CD8-positive, alpha-beta memory T cell (primary cell): ENCODE results near the gene ZNF446. TPM values are rescaled to one million over a fixed set of nuclear protein-coding genes. Genes with fewer than 3 reads are reported as not detected.

Experiments used
- CTCF ChIA-PET: fragments of 350-600 bp; sonication (Branson Sonifier 250); formaldehyde crosslinking; loops from one replicate; lab custom pipeline; 2021; ENCODE audit warnings: antibody characterized with exemption; lab: Charles Lee
- POLR2A ChIA-PET: fragments of 350-600 bp; sonication (Branson Sonifier 250); formaldehyde crosslinking; loops from one replicate; lab custom pipeline; 2021; ENCODE audit warnings: antibody characterized with exemption; lab: Charles Lee
- DNase-seq, 5 donors: peaks; one replicate each; pipeline versions ENCODE4 v3.0.0 to v3.0.0-alpha.2; 2020 to 2022; ENCODE audit warnings: mixed read lengths in 1 of 5
- H3K27ac ChIP-seq: one replicate; pipeline ENCODE4 v1.7.0; 2013; ENCODE audit warnings: low read depth, mild to moderate bottlenecking, low read length, moderate library complexity
- H3K27me3 ChIP-seq: 2 replicates; pipeline ENCODE4 v1.7.0; 2013; ENCODE audit warnings: low read length, mild to moderate bottlenecking; ENCODE audit not compliant: insufficient read depth, poor library complexity, severe bottlenecking
- H3K36me3 ChIP-seq: 2 replicates; pipeline ENCODE4 v1.7.0; 2013; ENCODE audit warnings: mild to moderate bottlenecking, low read length, moderate library complexity; ENCODE audit not compliant: insufficient read depth
- H3K4me1 ChIP-seq: 2 replicates; pipeline ENCODE4 v1.7.0; 2013; ENCODE audit warnings: mild to moderate bottlenecking, low read length, moderate library complexity; ENCODE audit not compliant: insufficient read depth
- H3K4me3 ChIP-seq: 2 replicates; pipeline ENCODE4 v1.7.0; 2013; ENCODE audit warnings: mild to moderate bottlenecking, low read length
- H3K9me3 ChIP-seq: 2 replicates; pipeline ENCODE4 v1.7.0; 2013; ENCODE audit warnings: mild to moderate bottlenecking, low read length
- H3K27ac Mint-ChIP-seq, 8 donors: one replicate each; pipeline ENCODE4 v1.8.0; 2020 to 2021; ENCODE audit warnings: mixed read lengths in 8 of 8, mild to moderate bottlenecking in 6 of 8, inconsistent platforms in 3 of 8, moderate library complexity in 3 of 8
- H3K27me3 Mint-ChIP-seq, 2 donors: one replicate each; pipeline ENCODE4 v1.8.0; 2020 to 2021; ENCODE audit warnings: mixed read lengths in 2 of 2, mild to moderate bottlenecking in 1 of 2, moderate library complexity in 1 of 2
- H3K36me3 Mint-ChIP-seq, 3 donors: one replicate each; pipeline ENCODE4 v1.8.0; 2020 to 2021; ENCODE audit warnings: mixed read lengths in 3 of 3, inconsistent platforms in 1 of 3, mild to moderate bottlenecking in 1 of 3
- H3K4me1 Mint-ChIP-seq, 3 donors: one replicate each; pipeline ENCODE4 v1.8.0; 2020 to 2021; ENCODE audit warnings: mixed read lengths in 3 of 3, inconsistent platforms in 1 of 3, mild to moderate bottlenecking in 1 of 3
- H3K4me3 Mint-ChIP-seq, 7 donors: one replicate each; pipeline ENCODE4 v1.8.0; 2020 to 2021; ENCODE audit warnings: mixed read lengths in 7 of 7, mild to moderate bottlenecking in 6 of 7, moderate library complexity in 4 of 7, inconsistent platforms in 2 of 7
- H3K9me3 Mint-ChIP-seq, 5 donors: one replicate each; pipeline ENCODE4 v1.8.0; 2020 to 2022; ENCODE audit warnings: mixed read lengths in 5 of 5, mild to moderate bottlenecking in 3 of 5, moderate library complexity in 2 of 5, inconsistent platforms in 1 of 5
- polyA plus RNA-seq: library from polyadenylated mRNA; unstranded; fragments of 300-500 nt; fragmentation: Illumina TruSeq; gene quantifications from one replicate; pipeline ENCODE4 v1.2.3, GENCODE V29; 2021
- total RNA-seq, 2 experiments: library from RNA; stranded (reverse); gene quantifications; one replicate each; pipeline ENCODE4 v1.2.3, GENCODE V29; 2021

The ZNF446 gene
- total and polyA plus RNA-seq, 3 experiments from 2014 or later: 3.8 to 7.2 (median 5.9) TPM

GRCh38 chr19:58510084-58510862, 34.1 kb downstream of the ZNF446 start:
- ChIA-PET POLR2A (no interaction called here), CTCF (interaction anchor here (0.9 kb wide), 1 partner anchor 10 kb away, joined by 3 read pairs; no protein-coding TSS in a partner anchor)

GRCh38 chr19:58511353-58512208, 35.4 kb downstream of the ZNF446 start, which contains the start of gene SLC27A5:
Gene SLC27A5 (minus strand): TSS chr19:58511992. CDS start chr19:58511955, 37 bp downstream.
- Mint-ChIP-seq H3K4me1 (peaks cover 13 to 25% (median 15%) of the 10 kb centered on the region in 3 donors), H3K4me3 (no peak within 1 kb of the TSS), H3K27ac (peak within 1 kb of the TSS in 2 of 8 donors; percentile 47 to 84), H3K36me3 (peaks cover 4 to 15% (median 4%) of the 10 kb centered on the region in 3 donors), H3K9me3 (peaks cover 4 to 12% (median 10%) of the 10 kb centered on the region in 5 donors), H3K27me3 (peaks cover 0 to 1% of the 10 kb centered on the region in 2 donors)
- DNase-seq: no peak
- POLR2A ChIA-PET: no interaction called here
- CTCF ChIA-PET: no interaction called here
- peaks cover 6% of the 10 kb centered on the region for H3K36me3 ChIP-seq
- no peaks in the 10 kb centered on the region for H3K9me3 ChIP-seq
- H3K4me1 ChIP-seq: peaks cover 11% of the 10 kb centered on the region
- no peak within 1 kb of the TSS for H3K27ac ChIP-seq
- H3K27me3 ChIP-seq: no peaks in the 10 kb centered on the region
- H3K4me3 ChIP-seq: no peak within 1 kb of the TSS

More at GRCh38 chr19:58510084-58510862, 34.1 kb downstream of the ZNF446 start:
- Histone ChIP-seq H3K36me3 (no peaks in the 10 kb centered on the region), H3K9me3 (no peaks in the 10 kb centered on the region), H3K27ac (no peak overlapping the region), H3K4me1 (peaks cover 11% of the 10 kb centered on the region), H3K4me3 (no peak overlapping the region), H3K27me3 (no peaks in the 10 kb centered on the region)
- H3K9me3 Mint-ChIP-seq: peaks cover 4 to 14% (median 14%) of the 10 kb centered on the region in 5 donors
- H3K36me3 Mint-ChIP-seq: peaks cover 0 to 4% (median 4%) of the 10 kb centered on the region in 3 donors
- H3K4me3 Mint-ChIP-seq: no peak overlapping the region
- no peak for DNase-seq
- peak overlapping the region in 1 of 8 donors; percentile 72 for H3K27ac Mint-ChIP-seq
- peaks cover 8 to 18% (median 9%) of the 10 kb centered on the region in 3 donors for H3K4me1 Mint-ChIP-seq
- no peaks in the 10 kb centered on the region for H3K27me3 Mint-ChIP-seq

GRCh38 chr19:58513213-58513693, 37.1 kb downstream of the ZNF446 start:
- Mint-ChIP-seq H3K36me3 (peaks cover 0 to 22% (median 4%) of the 10 kb centered on the region in 3 donors), H3K4me3 (peak overlapping the region in 2 of 7 donors; percentile 20 to 68), H3K27me3 (peaks cover 0 to 1% of the 10 kb centered on the region in 2 donors), H3K27ac (peak overlapping the region in 4 of 8 donors; percentile 29 to 84 (median 73)), H3K4me1 (peaks cover 19 to 36% (median 20%) of the 10 kb centered on the region in 3 donors), H3K9me3 (no peaks in the 10 kb centered on the region)
- ChIA-PET POLR2A (interaction anchor here (0.5 to 1.8 kb wide), 3 partner anchors 42 to 153 kb away, joined by 6 to 7 read pairs (median 7); partner anchors contain the start of gene CHMP2A), CTCF (interaction anchor here (0.9 to 3.6 kb wide), 8 partner anchors 13 to 67 kb away, joined by 3 to 61 read pairs (median 10); partner anchors contain the start of genes CHMP2A, MZF1 and TRIM28)
- peaks cover 6% of the 10 kb centered on the region for H3K36me3 ChIP-seq
- H3K27me3 ChIP-seq: no peaks in the 10 kb centered on the region
- H3K4me3 ChIP-seq: no peak overlapping the region
- DNase-seq: no peak
- H3K27ac ChIP-seq: peak overlapping the region; percentile 27
- peaks cover 15% of the 10 kb centered on the region for H3K4me1 ChIP-seq
- no peaks in the 10 kb centered on the region for H3K9me3 ChIP-seq

- Histone ChIP-seq H3K9me3 (no peaks in the 10 kb centered on the region), H3K36me3 (peaks cover 6% of the 10 kb centered on the region), H3K27me3 (no peaks in the 10 kb centered on the region), H3K27ac (peak overlapping the region; percentile 33), H3K4me3 (peak overlapping the region; percentile 53), H3K4me1 (peaks cover 22% of the 10 kb centered on the region)
- Mint-ChIP-seq H3K4me1 (peaks cover 25 to 43% (median 27%) of the 10 kb centered on the region in 3 donors), H3K27ac (peak overlapping the region; percentile 43 to 96 (median 85)), H3K4me3 (peak overlapping the region; percentile 76 to 92 (median 83)), H3K9me3 (no peaks in the 10 kb centered on the region), H3K36me3 (peaks cover 0 to 22% (median 4%) of the 10 kb centered on the region in 3 donors), H3K27me3 (peaks cover 0 to 1% of the 10 kb centered on the region in 2 donors)
- ChIA-PET CTCF (interaction anchor here (0.7 to 3.6 kb wide), 19 partner anchors 13 to 207 kb away, joined by 3 to 61 read pairs (median 5); partner anchors contain the start of genes CHMP2A, MZF1, TRIM28 and ZNF497), POLR2A (interaction anchor here (0.5 to 1.8 kb wide), 4 partner anchors 41 to 154 kb away, joined by 4 to 7 read pairs (median 6); partner anchors contain the start of gene CHMP2A)
- peak; percentile 91 to 95 (median 94) for DNase-seq
These were observed 37.8 kb downstream of the ZNF446 start for GRCh38 chr19:58513694-58514563.

GRCh38 chr19:58514564-58515022, 38.4 kb downstream of the ZNF446 start:
- peaks cover 6% of the 10 kb centered on the region for H3K36me3 ChIP-seq
- no peaks in the 10 kb centered on the region for H3K9me3 ChIP-seq
- DNase-seq: no peak
- Mint-ChIP-seq H3K4me1 (peaks cover 32 to 50% (median 34%) of the 10 kb centered on the region in 3 donors), H3K36me3 (peaks cover 0 to 27% (median 4%) of the 10 kb centered on the region in 3 donors), H3K27ac (peak overlapping the region; percentile 36 to 96 (median 83)), H3K4me3 (peak overlapping the region; percentile 59 to 87 (median 79)), H3K9me3 (no peaks in the 10 kb centered on the region), H3K27me3 (peaks cover 0 to 2% of the 10 kb centered on the region in 2 donors)
- ChIA-PET POLR2A (interaction anchor here (1.1 to 1.8 kb wide), 3 partner anchors 40 to 61 kb away, joined by 4 to 7 read pairs (median 6); partner anchors contain the start of gene CHMP2A), CTCF (interaction anchor here (0.7 to 3.6 kb wide), 19 partner anchors 13 to 208 kb away, joined by 3 to 61 read pairs (median 5); partner anchors contain the start of genes CHMP2A, MZF1, TRIM28 and ZNF497)
- H3K27me3 ChIP-seq: no peaks in the 10 kb centered on the region
- peaks cover 25% of the 10 kb centered on the region for H3K4me1 ChIP-seq
- peak overlapping the region; percentile 53 for H3K4me3 ChIP-seq
- H3K27ac ChIP-seq: peak overlapping the region; percentile 33

GRCh38 chr19:58515259-58515658, 39.1 kb downstream of the ZNF446 start:
- H3K4me3 ChIP-seq: no peak overlapping the region
- peak overlapping the region in 5 of 8 donors; percentile 26 to 81 (median 73) for H3K27ac Mint-ChIP-seq
- peaks cover 0 to 29% (median 4%) of the 10 kb centered on the region in 3 donors for H3K36me3 Mint-ChIP-seq

More at GRCh38 chr19:58515259-58515658, 39.1 kb downstream of the ZNF446 start:
- Histone ChIP-seq H3K27me3 (no peaks in the 10 kb centered on the region), H3K27ac (no peak overlapping the region), H3K4me1 (peaks cover 28% of the 10 kb centered on the region), H3K36me3 (peaks cover 6% of the 10 kb centered on the region), H3K9me3 (no peaks in the 10 kb centered on the region)
- Mint-ChIP-seq H3K27me3 (peaks cover 0 to 3% of the 10 kb centered on the region in 2 donors), H3K9me3 (no peaks in the 10 kb centered on the region), H3K4me1 (peaks cover 39 to 56% (median 40%) of the 10 kb centered on the region in 3 donors), H3K4me3 (peak overlapping the region in 4 of 7 donors; percentile 43 to 75 (median 52))
- ChIA-PET POLR2A (interaction anchor here (0.6 to 1.8 kb wide), 2 partner anchors 30 to 40 kb away, joined by 4 to 7 read pairs; partner anchors contain the start of gene CHMP2A), CTCF (interaction anchor here (1.8 to 3.6 kb wide), 3 partner anchors 15 to 65 kb away, joined by 12 to 61 read pairs (median 18); partner anchors contain the start of gene TRIM28)
- no peak for DNase-seq
